Caco-2 (cell line): ENCODE measurements around the gene RNF175. TPM values are rescaled to one million over a fixed set of nuclear protein-coding genes. Genes with fewer than 3 reads are reported as not detected.

Source experiments
- BruUV-seq: library from RNA; stranded (reverse); fragments of 400-500 nt; replicated peaks from 2 replicates; lab custom pipeline; 2021; lab: Mats Ljungman, UMichigan
- CTCF ChIA-PET: fragments of 300-600 bp; sonication (Branson Sonifier 250); formaldehyde crosslinking; loops from one replicate; lab custom pipeline; 2022; ENCODE audit warnings: antibody characterized with exemption; lab: Charles Lee
- POLR2A ChIA-PET: fragments of 300-600 bp; sonication (Branson Sonifier 250); formaldehyde crosslinking; loops from one replicate; lab custom pipeline; 2022; ENCODE audit warnings: antibody characterized with exemption; lab: Charles Lee
- DNase-seq, 2 experiments: peaks; one replicate each; pipeline versions ENCODE4 v3.0.0 to v3.0.0-alpha.2; 2020 to 2022
- H3K27me3 ChIP-seq: replicated peaks from 2 replicates; pipeline ENCODE4 v1.6.0; 2011; ENCODE audit warnings: low read length; ENCODE audit not compliant: control insufficient read depth, insufficient read depth
- H3K36me3 ChIP-seq: 2 replicates; pipeline ENCODE4 v1.5.1; 2011; ENCODE audit warnings: low read length; ENCODE audit not compliant: control insufficient read depth, insufficient read depth
- H3K4me1 ChIP-seq: fragments of 250-450 bp; sonication (Bioruptor Pico); 2 replicates; pipeline ENCODE4 v1.5.1; 2020; ENCODE audit warnings: mild to moderate bottlenecking
- H3K4me3 ChIP-seq: 2 replicates; pipeline ENCODE4 v1.5.1; 2011; ENCODE audit warnings: low read depth, mild to moderate bottlenecking, control low read depth, low read length
- H3K9me3 ChIP-seq: fragments of 250-450 bp; sonication (Bioruptor Pico); 2 replicates; pipeline ENCODE4 v1.5.1; 2020; ENCODE audit warnings: mild to moderate bottlenecking, moderate library complexity
- H3K27ac Mint-ChIP-seq: one replicate; pipeline ENCODE4 v1.8.0; 2022; ENCODE audit warnings: mixed read lengths; ENCODE audit not compliant: unreplicated experiment
- H3K27me3 Mint-ChIP-seq: one replicate; pipeline ENCODE4 v1.8.0; 2022; ENCODE audit warnings: mixed read lengths; ENCODE audit not compliant: insufficient read depth, unreplicated experiment
- H3K36me3 Mint-ChIP-seq: one replicate; pipeline ENCODE4 v1.8.0; 2022; ENCODE audit warnings: mild to moderate bottlenecking, mixed read lengths; ENCODE audit not compliant: insufficient read depth, unreplicated experiment
- H3K4me1 Mint-ChIP-seq: one replicate; pipeline ENCODE4 v1.8.0; 2022; ENCODE audit warnings: low read depth, mixed read lengths; ENCODE audit not compliant: unreplicated experiment
- H3K4me3 Mint-ChIP-seq: one replicate; pipeline ENCODE4 v1.8.0; 2022; ENCODE audit warnings: mild to moderate bottlenecking, moderate library complexity, mixed read lengths; ENCODE audit not compliant: unreplicated experiment
- H3K9me3 Mint-ChIP-seq: one replicate; pipeline ENCODE4 v1.8.0; 2022; ENCODE audit warnings: mixed read lengths; ENCODE audit not compliant: unreplicated experiment
- intact Hi-C: fragments of 100-400 bp; cut with micrococcal nuclease; formaldehyde crosslinking; loops from one replicate; pipeline ENCODE4 v1.10.0; 2022; ENCODE audit not compliant: unreplicated experiment
- total RNA-seq: library from RNA; stranded (reverse); gene quantifications from 2 replicates; pipeline ENCODE4 v1.2.3, GENCODE V29; 2022
- TF ChIP-seq, protein P1 (sequence below), 2 experiments: fragments of 200-600 bp in 1 of 2; IDR thresholded peaks; 1 replicate in 1 of 2; 2 replicates in 1 of 2; pipeline versions ENCODE4 v1.5.1 to v1.8.0; 2011 to 2022; ENCODE audit warnings: antibody characterized with exemption in 1 of 2, control low read depth in 1 of 2, inconsistent platforms in 1 of 2, low read depth in 1 of 2, low read length in 1 of 2, mild to moderate bottlenecking in 1 of 2, moderate library complexity in 1 of 2; ENCODE audit not compliant: insufficient read depth in 1 of 2, severe bottlenecking in 1 of 2, unreplicated experiment in 1 of 2

Gene RNF175
- total RNA-seq, 1 experiment from 2014 or later: not detected

DNA sequence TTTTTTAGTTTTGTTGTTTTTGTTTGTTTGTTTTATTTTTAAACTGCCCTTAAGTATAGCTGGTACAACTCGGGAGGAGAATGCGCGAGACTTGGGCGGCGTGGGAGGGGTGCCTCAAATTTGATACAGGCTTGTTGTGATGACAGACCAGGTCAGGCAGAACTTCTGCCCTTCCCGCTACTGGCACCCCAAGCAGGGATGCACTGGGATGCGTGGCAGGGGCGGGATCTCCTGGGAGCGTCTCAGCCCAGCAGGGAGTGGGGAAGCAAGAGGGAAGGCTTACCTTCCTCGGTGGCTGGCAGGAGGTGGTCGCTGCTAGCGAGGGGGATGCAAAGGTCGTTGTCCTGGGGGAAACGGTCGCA lies 28.2 kb upstream of the RNF175 start:
- CTCF ChIA-PET: no interaction called here
- Histone ChIP-seq H3K9me3 (no peaks in the 10 kb centered on the region), H3K27me3 (no peaks in the 10 kb centered on the region), H3K4me3 (no peak overlapping the region), H3K4me1 (peaks cover 3% of the 10 kb centered on the region; the same call in 1 of the 2 replicates), H3K36me3 (no peaks in the 10 kb centered on the region)
- H3K27me3 Mint-ChIP-seq: peaks cover 8% of the 10 kb centered on the region
- H3K9me3 Mint-ChIP-seq: no peaks in the 10 kb centered on the region
- no peak for DNase-seq
- no TSS peak for BruUV-seq
- H3K4me1 Mint-ChIP-seq: peaks cover under 1% of the 10 kb centered on the region
- POLR2A ChIA-PET: no interaction called here
- H3K36me3 Mint-ChIP-seq: no peaks in the 10 kb centered on the region
- no peak overlapping the region for H3K4me3 Mint-ChIP-seq
- TF ChIP-seq, protein P1, sequence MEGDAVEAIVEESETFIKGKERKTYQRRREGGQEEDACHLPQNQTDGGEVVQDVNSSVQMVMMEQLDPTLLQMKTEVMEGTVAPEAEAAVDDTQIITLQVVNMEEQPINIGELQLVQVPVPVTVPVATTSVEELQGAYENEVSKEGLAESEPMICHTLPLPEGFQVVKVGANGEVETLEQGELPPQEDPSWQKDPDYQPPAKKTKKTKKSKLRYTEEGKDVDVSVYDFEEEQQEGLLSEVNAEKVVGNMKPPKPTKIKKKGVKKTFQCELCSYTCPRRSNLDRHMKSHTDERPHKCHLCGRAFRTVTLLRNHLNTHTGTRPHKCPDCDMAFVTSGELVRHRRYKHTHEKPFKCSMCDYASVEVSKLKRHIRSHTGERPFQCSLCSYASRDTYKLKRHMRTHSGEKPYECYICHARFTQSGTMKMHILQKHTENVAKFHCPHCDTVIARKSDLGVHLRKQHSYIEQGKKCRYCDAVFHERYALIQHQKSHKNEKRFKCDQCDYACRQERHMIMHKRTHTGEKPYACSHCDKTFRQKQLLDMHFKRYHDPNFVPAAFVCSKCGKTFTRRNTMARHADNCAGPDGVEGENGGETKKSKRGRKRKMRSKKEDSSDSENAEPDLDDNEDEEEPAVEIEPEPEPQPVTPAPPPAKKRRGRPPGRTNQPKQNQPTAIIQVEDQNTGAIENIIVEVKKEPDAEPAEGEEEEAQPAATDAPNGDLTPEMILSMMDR (IDR thresholded peaks at IDR 0.05; ENCODE audit: insufficient read depth in 1 of 2, low read depth in 1 of 2, low read length in 1 of 2, severe bottlenecking in 1 of 2, unreplicated experiment in 1 of 2): no peak
- no peak overlapping the region for H3K27ac Mint-ChIP-seq
- intact Hi-C loops: loop anchor here (5.0 kb wide), 1 partner anchor 524 kb away; no protein-coding TSS in a partner anchor

DNA sequence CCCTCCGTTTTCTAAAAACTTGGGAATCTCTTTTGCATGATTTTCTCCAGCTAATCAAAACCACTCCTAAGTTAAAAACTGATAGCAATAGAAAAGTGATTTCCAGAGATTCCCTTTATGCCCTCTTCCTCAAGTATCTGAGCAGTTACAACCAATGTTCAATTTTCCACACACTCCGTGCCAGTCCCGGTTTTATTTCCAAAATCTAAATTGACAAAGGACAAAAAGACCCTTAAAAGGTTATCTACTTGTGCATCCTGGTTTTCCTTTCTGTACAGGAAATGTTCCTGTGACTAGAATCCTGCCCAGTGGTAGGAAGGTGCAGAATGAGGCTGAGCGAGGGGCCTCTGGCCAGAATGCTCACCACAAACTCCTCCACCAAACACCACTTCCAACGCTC lies 27.8 kb upstream of the RNF175 start:
- Histone ChIP-seq H3K36me3 (no peaks in the 10 kb centered on the region), H3K9me3 (no peaks in the 10 kb centered on the region), H3K4me1 (no peaks in the 10 kb centered on the region), H3K27me3 (no peaks in the 10 kb centered on the region), H3K4me3 (no peak overlapping the region)
- Mint-ChIP-seq H3K27me3 (peaks cover 8% of the 10 kb centered on the region), H3K4me3 (no peak overlapping the region), H3K4me1 (no peaks in the 10 kb centered on the region), H3K9me3 (no peaks in the 10 kb centered on the region), H3K36me3 (no peaks in the 10 kb centered on the region), H3K27ac (no peak overlapping the region)
- TF ChIP-seq, protein P1 (IDR thresholded peaks at IDR 0.05; ENCODE audit: insufficient read depth in 1 of 2, low read depth in 1 of 2, low read length in 1 of 2, severe bottlenecking in 1 of 2, unreplicated experiment in 1 of 2): no peak
- no peak for DNase-seq
- BruUV-seq: no TSS peak
- CTCF ChIA-PET: no interaction called here
- POLR2A ChIA-PET: no interaction called here
- intact Hi-C loops: loop anchor here (5.0 kb wide), 1 partner anchor 525 kb away; no protein-coding TSS in a partner anchor

DNA sequence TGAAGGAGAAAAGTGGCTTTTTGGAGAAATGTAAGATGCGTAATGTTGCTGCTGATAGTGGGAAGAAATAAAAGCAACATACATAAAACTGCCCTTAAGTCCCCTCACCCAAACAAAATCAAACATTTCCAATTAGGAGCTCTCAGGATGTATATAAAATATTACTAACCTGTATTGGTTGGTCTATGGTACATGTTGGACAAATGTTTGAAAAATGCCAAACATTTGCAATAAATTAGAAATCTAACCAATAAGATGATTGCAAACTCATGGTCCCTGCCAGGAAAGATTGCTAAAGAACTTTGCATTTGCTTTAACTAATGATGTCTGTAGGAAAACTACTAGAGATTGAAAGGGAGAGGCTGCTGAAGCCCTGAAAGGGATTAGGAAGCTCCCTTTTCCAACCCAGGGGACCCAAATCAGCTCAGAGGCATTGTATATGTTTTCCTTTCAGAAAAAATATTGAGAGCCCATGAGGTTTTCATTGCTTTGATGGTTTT lies 27.3 kb upstream of the RNF175 start:
- Mint-ChIP-seq H3K27ac (no peak overlapping the region), H3K36me3 (no peaks in the 10 kb centered on the region), H3K27me3 (peaks cover 8% of the 10 kb centered on the region), H3K9me3 (no peaks in the 10 kb centered on the region), H3K4me3 (no peak overlapping the region), H3K4me1 (no peaks in the 10 kb centered on the region)
- BruUV-seq: no TSS peak
- no peak for DNase-seq
- POLR2A ChIA-PET: no interaction called here
- TF ChIP-seq, protein P1 (IDR thresholded peaks at IDR 0.05; ENCODE audit: insufficient read depth in 1 of 2, low read depth in 1 of 2, low read length in 1 of 2, severe bottlenecking in 1 of 2, unreplicated experiment in 1 of 2): no peak
- Histone ChIP-seq H3K36me3 (no peaks in the 10 kb centered on the region), H3K4me1 (no peaks in the 10 kb centered on the region), H3K9me3 (no peaks in the 10 kb centered on the region), H3K27me3 (no peaks in the 10 kb centered on the region), H3K4me3 (no peak overlapping the region)
- CTCF ChIA-PET: interaction anchor here (1.9 kb wide), 1 partner anchor 263 kb away, joined by 15 read pairs; no protein-coding TSS in a partner anchor
- intact Hi-C loops: loop anchor here (5.0 kb wide), 1 partner anchor 525 kb away; no protein-coding TSS in a partner anchor
